ENCODE data around the gene METAP1D. TPM values are rescaled to one million over a fixed set of nuclear protein-coding genes. Genes with fewer than 3 reads are reported as not detected.
A peak's percentile ranks its signal among the peaks of the same experiment; 100 is the strongest.

METAP1D gene
- total RNA-seq, 1 experiment from 2014 or later: 15.8 TPM

DNA sequence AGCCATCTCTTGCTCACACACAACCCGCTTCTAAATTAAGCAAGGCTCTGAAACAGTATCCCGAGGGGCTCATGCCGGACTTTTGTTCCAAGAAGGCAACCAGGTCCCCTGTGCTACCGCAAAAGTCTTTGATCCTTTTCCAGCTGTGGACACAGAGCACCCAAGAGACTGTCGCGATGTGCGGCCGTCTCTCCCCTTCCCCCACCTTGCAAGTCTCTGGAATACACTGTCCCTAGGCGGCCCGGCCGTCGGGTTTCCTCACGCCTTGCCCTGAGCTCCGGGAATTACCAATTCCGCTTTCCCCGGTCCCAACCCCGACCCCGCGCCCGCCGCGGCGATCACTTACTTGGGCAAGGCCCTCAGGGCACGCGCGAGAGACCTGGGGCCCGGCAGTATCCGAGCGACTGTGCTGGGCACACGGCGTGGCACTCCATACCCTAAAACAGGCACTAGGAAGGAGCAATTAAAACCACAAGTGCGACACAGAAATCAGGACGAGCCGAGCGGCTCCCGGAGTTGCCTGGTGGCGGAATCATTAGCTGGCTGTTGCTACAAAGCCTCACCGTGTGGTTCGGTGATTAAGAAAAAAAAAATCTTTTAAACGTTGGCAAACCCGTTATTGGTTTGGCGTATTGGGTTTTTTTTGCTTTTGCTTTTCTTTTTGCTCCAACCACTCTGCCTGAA lies 83.3 kb downstream of the METAP1D start:
- Histone ChIP-seq H2AFZ (ENCODE audit: low read depth, low read length, poor library complexity, severe bottlenecking) (no peak overlapping the region), H3K9me2 (ENCODE audit: insufficient read depth) (no peaks in the 10 kb centered on the region), H3K27ac (ENCODE audit: low read depth, low read length) (no peak overlapping the region), H3K27me3 (ENCODE audit: insufficient read depth, low read length) (no peaks in the 10 kb centered on the region), H3K36me3 (ENCODE audit: control insufficient read depth in 1 of 2, insufficient read depth in 2 of 2, low read length in 2 of 2) (no peaks in the 10 kb centered on the region), H3K4me1 (ENCODE audit: control insufficient read depth in 1 of 2, insufficient read depth in 2 of 2, low read length in 2 of 2) (peaks cover 0 to 17% of the 10 kb centered on the region in 2 experiments; a peak in 1 of 4 replicates), H3K4me2 (ENCODE audit: low read length) (no peak overlapping the region), H3K4me3 (replicated peaks in 1 of 2; ENCODE audit: low read depth in 1 of 2, low read length in 2 of 2) (no peak overlapping the region), H3K9ac (ENCODE audit: low read length) (no peak overlapping the region), H4K20me1 (ENCODE audit: insufficient read depth) (no peaks in the 10 kb centered on the region), H3K9me3 (ENCODE audit: control insufficient read depth in 1 of 2, insufficient read depth in 1 of 2, low read depth in 1 of 2, low read length in 2 of 2) (no peaks in the 10 kb centered on the region), H3K79me2 (ENCODE audit: insufficient read depth, low read length) (no peaks in the 10 kb centered on the region)
- POLR2A ChIA-PET: no interaction called here
- ATAC-seq (no peak), DNase-seq (ENCODE audit: low read depth, low spot score) (no peak)
- RAD21 ChIA-PET (ENCODE audit: low non-redundant PET in 1 of 2, low total read pairs in 2 of 2, uncharacterized antibody in 2 of 2, unreplicated experiment in 2 of 2): no interaction called here
- TF ChIP-seq TCF7L2 (IDR thresholded peaks at IDR 0.05; ENCODE audit: borderline replicate concordance, extremely low read depth, insufficient read depth, insufficient read length) (no peak), SRF (IDR thresholded peaks at IDR 0.05; ENCODE audit: low read depth) (no peak), POLR2A (IDR thresholded peaks at IDR 0.05; ENCODE audit: borderline replicate concordance, extremely low read depth, insufficient read depth, insufficient read length) (no peak), YY1 (IDR thresholded peaks at IDR 0.05; ENCODE audit: extremely low read depth, insufficient replicate concordance, low read depth, low read length) (no peak), CEBPB (IDR thresholded peaks at IDR 0.05; ENCODE audit: low read depth) (no peak), EGR1 (IDR thresholded peaks at IDR 0.05; ENCODE audit: low read depth) (no peak), FOSL1 (IDR thresholded peaks at IDR 0.05; ENCODE audit: low read depth) (no peak), SP1 (IDR thresholded peaks at IDR 0.05; ENCODE audit: low read depth) (no peak), EZH2 (IDR thresholded peaks at IDR 0.05) (no peak)
- intact Hi-C loops (cut with micrococcal nuclease): no loop called here
- BruUV-seq (replicated peaks): no TSS peak
- CTCF ChIA-PET: no interaction called here

DNA sequence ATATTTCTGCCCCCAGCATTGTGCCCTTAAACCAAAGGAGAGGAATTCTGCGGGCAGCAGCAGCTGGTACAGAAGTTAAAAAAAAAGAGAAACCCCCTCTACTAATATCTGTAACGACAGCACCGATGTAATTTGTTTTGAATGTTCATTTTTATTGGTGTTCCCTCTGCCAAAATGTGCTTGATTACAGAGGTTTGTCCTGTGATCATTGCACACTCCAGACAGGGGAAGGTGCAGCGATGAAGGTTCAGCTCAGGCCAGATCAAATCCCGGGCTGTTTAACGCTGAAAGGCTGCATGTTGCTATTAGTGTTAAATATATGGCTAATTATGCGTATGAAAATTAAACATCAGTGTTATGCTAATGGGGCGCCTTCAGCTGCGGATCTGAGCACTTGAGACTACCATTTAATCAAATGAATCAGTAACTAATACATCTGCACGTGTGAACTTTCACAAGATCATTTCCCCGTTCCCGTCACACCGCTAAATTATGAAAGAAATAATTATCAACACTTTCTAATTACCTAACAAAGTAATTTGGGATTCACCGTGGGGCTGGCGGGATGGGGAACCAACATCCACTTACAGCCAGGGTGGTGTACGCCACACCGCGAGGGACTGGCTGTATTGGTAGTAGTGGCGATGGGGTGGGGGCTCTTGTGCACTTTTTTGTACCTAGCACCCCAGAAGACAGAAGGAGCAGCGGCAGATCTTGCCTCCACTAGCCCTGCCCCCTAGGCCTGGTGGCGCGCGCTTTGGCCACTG lies 84.1 kb downstream of the METAP1D start:
- no peak for ATAC-seq
- Histone ChIP-seq H3K36me3 (ENCODE audit: control insufficient read depth in 1 of 2, insufficient read depth in 2 of 2, low read length in 2 of 2) (no peaks in the 10 kb centered on the region), H3K27ac (ENCODE audit: low read depth, low read length) (peak overlapping the region; percentile 48; the same call in 1 of the 2 replicates), H3K4me3 (replicated peaks in 1 of 2; ENCODE audit: low read depth in 1 of 2, low read length in 2 of 2) (peak overlapping the region; percentile 51 to 61; a peak in 3 of 4 replicates), H3K4me2 (ENCODE audit: low read length) (peak overlapping the region; percentile 85), H3K27me3 (ENCODE audit: insufficient read depth, low read length) (no peaks in the 10 kb centered on the region), H3K4me1 (ENCODE audit: control insufficient read depth in 1 of 2, insufficient read depth in 2 of 2, low read length in 2 of 2) (peaks cover 0 to 17% of the 10 kb centered on the region in 2 experiments; a peak in 1 of 4 replicates), H3K9ac (ENCODE audit: low read length) (peak overlapping the region; percentile 59), H4K20me1 (ENCODE audit: insufficient read depth) (no peaks in the 10 kb centered on the region), H3K9me2 (ENCODE audit: insufficient read depth) (no peaks in the 10 kb centered on the region), H3K79me2 (ENCODE audit: insufficient read depth, low read length) (no peaks in the 10 kb centered on the region), H2AFZ (ENCODE audit: low read depth, low read length, poor library complexity, severe bottlenecking) (no peak overlapping the region), H3K9me3 (ENCODE audit: control insufficient read depth in 1 of 2, insufficient read depth in 1 of 2, low read depth in 1 of 2, low read length in 2 of 2) (no peaks in the 10 kb centered on the region)
- intact Hi-C loops (cut with micrococcal nuclease): no loop called here
- ChIA-PET POLR2A (interaction anchor here (1.6 kb wide), 1 partner anchor 15 kb away, joined by 8 read pairs; no protein-coding TSS in a partner anchor), RAD21 (ENCODE audit: low non-redundant PET in 1 of 2, low total read pairs in 2 of 2, uncharacterized antibody in 2 of 2, unreplicated experiment in 2 of 2) (no interaction called here), CTCF (no interaction called here)
- no peak for DNase-seq (ENCODE audit: low read depth, low spot score)
- no TSS peak for BruUV-seq (replicated peaks)
- TF ChIP-seq, protein P1, sequence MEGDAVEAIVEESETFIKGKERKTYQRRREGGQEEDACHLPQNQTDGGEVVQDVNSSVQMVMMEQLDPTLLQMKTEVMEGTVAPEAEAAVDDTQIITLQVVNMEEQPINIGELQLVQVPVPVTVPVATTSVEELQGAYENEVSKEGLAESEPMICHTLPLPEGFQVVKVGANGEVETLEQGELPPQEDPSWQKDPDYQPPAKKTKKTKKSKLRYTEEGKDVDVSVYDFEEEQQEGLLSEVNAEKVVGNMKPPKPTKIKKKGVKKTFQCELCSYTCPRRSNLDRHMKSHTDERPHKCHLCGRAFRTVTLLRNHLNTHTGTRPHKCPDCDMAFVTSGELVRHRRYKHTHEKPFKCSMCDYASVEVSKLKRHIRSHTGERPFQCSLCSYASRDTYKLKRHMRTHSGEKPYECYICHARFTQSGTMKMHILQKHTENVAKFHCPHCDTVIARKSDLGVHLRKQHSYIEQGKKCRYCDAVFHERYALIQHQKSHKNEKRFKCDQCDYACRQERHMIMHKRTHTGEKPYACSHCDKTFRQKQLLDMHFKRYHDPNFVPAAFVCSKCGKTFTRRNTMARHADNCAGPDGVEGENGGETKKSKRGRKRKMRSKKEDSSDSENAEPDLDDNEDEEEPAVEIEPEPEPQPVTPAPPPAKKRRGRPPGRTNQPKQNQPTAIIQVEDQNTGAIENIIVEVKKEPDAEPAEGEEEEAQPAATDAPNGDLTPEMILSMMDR (IDR thresholded peaks at IDR 0.05 in 2 of 3, conservative IDR thresholded peaks at IDR 0.05 in 1 of 3; ENCODE audit: borderline replicate concordance in 1 of 3, insufficient read depth in 1 of 3, low read depth in 2 of 3, low read length in 2 of 3): no peak
- TF ChIP-seq YY1 (IDR thresholded peaks at IDR 0.05; ENCODE audit: extremely low read depth, insufficient replicate concordance, low read depth, low read length): no peak
- no peak for TF ChIP-seq FOSL1 (IDR thresholded peaks at IDR 0.05; ENCODE audit: low read depth)
- TF ChIP-seq ZNF274 (IDR thresholded peaks at IDR 0.05; ENCODE audit: low read depth, low read length): no peak
- TF ChIP-seq, protein P2, sequence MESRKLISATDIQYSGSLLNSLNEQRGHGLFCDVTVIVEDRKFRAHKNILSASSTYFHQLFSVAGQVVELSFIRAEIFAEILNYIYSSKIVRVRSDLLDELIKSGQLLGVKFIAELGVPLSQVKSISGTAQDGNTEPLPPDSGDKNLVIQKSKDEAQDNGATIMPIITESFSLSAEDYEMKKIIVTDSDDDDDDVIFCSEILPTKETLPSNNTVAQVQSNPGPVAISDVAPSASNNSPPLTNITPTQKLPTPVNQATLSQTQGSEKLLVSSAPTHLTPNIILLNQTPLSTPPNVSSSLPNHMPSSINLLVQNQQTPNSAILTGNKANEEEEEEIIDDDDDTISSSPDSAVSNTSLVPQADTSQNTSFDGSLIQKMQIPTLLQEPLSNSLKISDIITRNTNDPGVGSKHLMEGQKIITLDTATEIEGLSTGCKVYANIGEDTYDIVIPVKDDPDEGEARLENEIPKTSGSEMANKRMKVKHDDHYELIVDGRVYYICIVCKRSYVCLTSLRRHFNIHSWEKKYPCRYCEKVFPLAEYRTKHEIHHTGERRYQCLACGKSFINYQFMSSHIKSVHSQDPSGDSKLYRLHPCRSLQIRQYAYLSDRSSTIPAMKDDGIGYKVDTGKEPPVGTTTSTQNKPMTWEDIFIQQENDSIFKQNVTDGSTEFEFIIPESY (IDR thresholded peaks at IDR 0.05; ENCODE audit: extremely low read depth, insufficient replicate concordance, low read length): no peak

Measured in HCT116 (cell line).